ENCODE results near the gene SOX30. TPM values are rescaled to one million over a fixed set of nuclear protein-coding genes. Genes with fewer than 3 reads are reported as not detected.

SOX30 gene
- total RNA-seq, 1 donor from 2014 or later = 0.52 TPM

- DNase-seq (ENCODE audit: low spot score) = no peak
Observed at GRCh38 chr5:157607371-157608161, 44.7 kb downstream of the SOX30 start.

- no peak for DNase-seq (ENCODE audit: low spot score)
Observed at GRCh38 chr5:157606046-157606445, 46.2 kb downstream of the SOX30 start.

- DNase-seq (ENCODE audit: low spot score) = no peak
Observed at GRCh38 chr5:157603333-157604190, 48.7 kb downstream of the SOX30 start.

GRCh38 chr5:157602505-157602904, 49.7 kb downstream of the SOX30 start:
- DNase-seq (ENCODE audit: low spot score) = no peak

- no peak for DNase-seq (ENCODE audit: low spot score)
Observed at GRCh38 chr5:157600252-157600651, 52.0 kb downstream of the SOX30 start.

- no peak for DNase-seq (ENCODE audit: low spot score)
Observed at GRCh38 chr5:157599565-157599964, 52.7 kb downstream of the SOX30 start.

- DNase-seq (ENCODE audit: low spot score) = no peak
Observed at GRCh38 chr5:157598350-157598936, 53.8 kb downstream of the SOX30 start.

- DNase-seq (ENCODE audit: low spot score) = no peak
Observed at GRCh38 chr5:157597277-157597676, 55.0 kb downstream of the SOX30 start.

GRCh38 chr5:157596487-157596886, 55.8 kb downstream of the SOX30 start:
- DNase-seq (ENCODE audit: low spot score) = no peak

- DNase-seq (ENCODE audit: low spot score) = no peak
Observed at GRCh38 chr5:157594675-157595459, 57.4 kb downstream of the SOX30 start.

GRCh38 chr5:157594257-157594656, 58.0 kb downstream of the SOX30 start:
- DNase-seq (ENCODE audit: low spot score) = no peak

- no peak for DNase-seq (ENCODE audit: low spot score)
Observed at GRCh38 chr5:157593052-157593757, 59.0 kb downstream of the SOX30 start.

- no peak for DNase-seq (ENCODE audit: low spot score)
Observed at GRCh38 chr5:157592594-157592993, 59.6 kb downstream of the SOX30 start.

- no peak for DNase-seq (ENCODE audit: low spot score)
Observed at GRCh38 chr5:157590478-157590877, 61.8 kb downstream of the SOX30 start.

GRCh38 chr5:157584628-157585027, 67.6 kb downstream of the SOX30 start:
- no peak for DNase-seq (ENCODE audit: low spot score)

GRCh38 chr5:157582731-157583620, 69.3 kb downstream of the SOX30 start:
- DNase-seq (ENCODE audit: low spot score) = no peak

- DNase-seq (ENCODE audit: low spot score) = no peak
Observed at GRCh38 chr5:157581901-157582300, 70.3 kb downstream of the SOX30 start.

GRCh38 chr5:157578079-157578780, 74.0 kb downstream of the SOX30 start:
- DNase-seq (ENCODE audit: low spot score) = no peak

- DNase-seq (ENCODE audit: low spot score) = no peak
Observed at GRCh38 chr5:157576678-157577077, 75.6 kb downstream of the SOX30 start.
